HepG2 (cell line): ENCODE measurements around the gene C1QTNF12. TPM values are rescaled to one million over a fixed set of nuclear protein-coding genes. Genes with fewer than 3 reads are reported as not detected.

Experiments
- ATAC-seq: fragments of 200-7000 bp; cut with Tn5 transposase; 3 replicates; pipeline ENCODE4 v1.9.1; 2020; ENCODE audit warnings: mild to moderate bottlenecking, moderate library complexity
- BruUV-seq: library from RNA; stranded (reverse); fragments of 400-500 nt; replicated peaks from 2 replicates; lab custom pipeline; 2021; lab: Mats Ljungman, UMichigan
- CTCF ChIA-PET: fragments of 300-600 bp; formaldehyde crosslinking; extraction: SDS; loops from one replicate; lab custom pipeline; 2021; ENCODE audit warnings: low total read pairs, inconsistent platforms, low intra/inter-chr PET ratio; lab: Yijun Ruan, JAX
- POLR2A ChIA-PET: fragments of 350-600 bp; sonication (Branson Sonifier 250); formaldehyde crosslinking; loops from one replicate; lab custom pipeline; 2020; ENCODE audit warnings: antibody characterized with exemption, inconsistent platforms; lab: Yijun Ruan, JAX
- DNase-seq: peaks from one replicate; pipeline ENCODE4 v3.0.0-alpha.2; 2015; ENCODE audit warnings: low spot score
- FAIRE-seq: peaks from 3 replicates; lab custom pipeline; 2011; peaks lifted over from hg19 to GRCh38; lab: Jason Lieb, UNC
- H2AFZ ChIP-seq: one replicate; pipeline ENCODE4 v1.6.1; 2011; ENCODE audit warnings: low read length, inconsistent platforms
- H3K27ac ChIP-seq: fragments of 300-600 bp; 3 replicates; pipeline ENCODE4 v1.8.0; 2011; ENCODE audit warnings: mixed run types, mild to moderate bottlenecking, mixed read lengths, low read length, inconsistent platforms; ENCODE audit not compliant: insufficient read depth; ENCODE audit errors: extremely low read length
- H3K27me3 ChIP-seq, 2 experiments: fragments of 200-600 bp in 1 of 2; 2 replicates in 1 of 2; 3 replicates in 1 of 2; pipeline versions ENCODE4 v1.6.0 to v1.8.0; 2011; ENCODE audit warnings: low read length in 2 of 2, mild to moderate bottlenecking in 2 of 2, moderate library complexity in 2 of 2, inconsistent platforms in 1 of 2; ENCODE audit not compliant: insufficient read depth in 2 of 2, control insufficient read depth in 1 of 2
- H3K36me3 ChIP-seq, 2 experiments: fragments of 200-600 bp in 1 of 2; replicated peaks in 1 of 2; 2 replicates in 1 of 2; 3 replicates in 1 of 2; pipeline versions ENCODE4 v1.5.1 to v1.8.0; 2011; ENCODE audit warnings: low read length in 2 of 2, inconsistent platforms in 1 of 2; ENCODE audit not compliant: insufficient read depth in 2 of 2, control insufficient read depth in 1 of 2
- H3K4me1 ChIP-seq: 2 replicates; pipeline ENCODE4 v1.5.1; 2012; ENCODE audit warnings: low read length, inconsistent platforms; ENCODE audit not compliant: insufficient read depth
- H3K4me2 ChIP-seq: 2 replicates; pipeline ENCODE4 v1.6.0; 2011; ENCODE audit warnings: low read depth, low read length, inconsistent platforms
- H3K4me3 ChIP-seq, 3 experiments: fragments of 200-600 bp in 1 of 3; sonication (generic), shearing (Covaris generic) in 1 of 3; replicated peaks in 1 of 3; 2 replicates each; pipeline ENCODE4 v1.5.1; 2011 to 2016; ENCODE audit warnings: low read length in 3 of 3, inconsistent platforms in 2 of 3, low read depth in 2 of 3, mild to moderate bottlenecking in 2 of 3, control low read depth in 1 of 3, mixed read lengths in 1 of 3; ENCODE audit not compliant: insufficient read depth in 1 of 3
- H3K79me2 ChIP-seq: one replicate; pipeline ENCODE4 v1.6.1; 2011; ENCODE audit warnings: low read length, inconsistent platforms; ENCODE audit not compliant: insufficient read depth
- H3K9ac ChIP-seq: 2 replicates; pipeline ENCODE4 v1.6.0; 2011; ENCODE audit warnings: mild to moderate bottlenecking, low read depth, low read length, inconsistent platforms; ENCODE audit not compliant: insufficient read depth
- H3K9me3 ChIP-seq: 2 replicates; pipeline ENCODE4 v1.5.1; 2012; ENCODE audit warnings: mild to moderate bottlenecking, low read length
- H4K20me1 ChIP-seq: 2 replicates; pipeline ENCODE4 v1.6.0; 2011; ENCODE audit warnings: inconsistent platforms, mild to moderate bottlenecking, low read length, moderate library complexity; ENCODE audit not compliant: insufficient read depth
- RBM39 ChIP-seq: fragments of 200-400 bp; formaldehyde crosslinking; IDR thresholded peaks from one replicate; pipeline ENCODE4 v1.6.1; 2018; ENCODE audit warnings: antibody characterized with exemption, mild to moderate bottlenecking, low read depth, low read length; ENCODE audit not compliant: poor library complexity, severe bottlenecking
- TFDP2 ChIP-seq: sonication (generic); formaldehyde crosslinking; IDR thresholded peaks from 2 replicates; pipeline ENCODE4 v1.4.0; 2020; ENCODE audit warnings: missing genetic modification reagents
- ZBTB38 ChIP-seq: sonication (generic); formaldehyde crosslinking; IDR thresholded peaks from 2 replicates; pipeline ENCODE4 v1.5.1; 2020; ENCODE audit warnings: mild to moderate bottlenecking, missing genetic modification reagents
- ZBTB39 ChIP-seq: sonication (generic); formaldehyde crosslinking; IDR thresholded peaks from 2 replicates; pipeline ENCODE4 v1.5.0; 2020; ENCODE audit warnings: missing genetic modification reagents
- ZBTB4 ChIP-seq: sonication (generic); formaldehyde crosslinking; IDR thresholded peaks from 2 replicates; pipeline ENCODE4 v1.4.0; 2020; ENCODE audit warnings: missing genetic modification reagents, mild to moderate bottlenecking, borderline replicate concordance
- ZNF512B ChIP-seq: sonication (generic); formaldehyde crosslinking; IDR thresholded peaks from 2 replicates; pipeline ENCODE4 v1.5.1; 2020; ENCODE audit warnings: missing genetic modification reagents, mild to moderate bottlenecking, borderline replicate concordance
- WGBS: methylation state at CpG from one replicate; pipeline ENCODE4 v1.1.6; 2017; ENCODE audit warnings: low lambda C conversion rate; 5-methylcytosine and 5-hydroxymethylcytosine counted together
- in situ Hi-C: cut with HindIII; loops from 2 replicates; pipeline ENCODE4 v1.10.0; 2017; ENCODE audit warnings: low pct_unique_long_range_greater_than_20kb; ENCODE audit not compliant: extremely low pct_ligation_motif_present
- intact Hi-C: fragments of 100-400 bp; cut with micrococcal nuclease; formaldehyde crosslinking; loops from one replicate; pipeline ENCODE4 v1.10.0; 2022; ENCODE audit not compliant: unreplicated experiment
- polyA plus RNA-seq, 8 experiments: library from polyadenylated mRNA; depleted of rRNA in 3 of 8; stranded (reverse) in 7 of 8; unstranded in 1 of 8; fragments of >200 nt; fragmentation: Illumina TruSeq in 4 of 8; extraction: Trizol in 4 of 8; gene quantifications; 2 replicates each; pipeline versions ENCODE4 v1.2.1 to v1.2.3, GENCODE V29; 2011 to 2016; ENCODE audit warnings: low read depth in 4 of 8, missing spikeins in 1 of 8, mixed read lengths in 1 of 8; ENCODE audit not compliant: insufficient read depth in 1 of 8
- total RNA-seq, 5 experiments: library from RNA; depleted of rRNA; stranded (reverse); fragments of >200 nt; fragmentation: Illumina TruSeq; extraction: Trizol; gene quantifications; 2 replicates each; pipeline ENCODE4 v1.2.3, GENCODE V29; 2016; ENCODE audit warnings: low read depth in 1 of 5

Gene C1QTNF12
- total and polyA plus RNA-seq, 2 of the 13 experiments (the other 11 are each of a cell fraction or from before 2014, with no cell fraction given), result 0.18 to 0.64 TPM

- TF ChIP-seq ZBTB39, result peak; percentile 63; the same call in 1 of the 2 replicates
- TF ChIP-seq ZBTB38, result peak; percentile 41; the same call in 1 of the 2 replicates
- peak; percentile 2 for TF ChIP-seq RBM39
- TF ChIP-seq ZNF512B, result no peak
- TF ChIP-seq TFDP2, result no peak
- 0 out of 2 replicates have a peak, but pooled peaks have one; percentile 30 for TF ChIP-seq ZBTB4
- intact Hi-C loops, result no loop called here
- CTCF ChIA-PET, result no interaction called here
Measured at GRCh38 chr1:1274931-1275431, 28.5 kb upstream of the C1QTNF12 start.

More at GRCh38 chr1:1274931-1275431, 28.5 kb upstream of the C1QTNF12 start:
- H3K4me1 ChIP-seq, result peaks cover 59% of the 10 kb centered on the region
- FAIRE-seq (no peak), DNase-seq (no peak), ATAC-seq (no peak; the same call in 2 of the 3 replicates)
- H3K9ac ChIP-seq, result peak overlapping the region; percentile 81; the same call in 1 of the 2 replicates
- POLR2A ChIA-PET, result interaction anchor here (0.6 to 2.2 kb wide), 3 partner anchors 30 to 296 kb away, joined by 5 to 11 read pairs (median 11); no protein-coding TSS in a partner anchor
- peak overlapping the region; percentile 64 for H3K27ac ChIP-seq
- H3K27me3 ChIP-seq, result no peaks in the 10 kb centered on the region; a peak in 1 of 5 replicates
- peaks cover 21% of the 10 kb centered on the region; the same call in 1 of the 2 replicates for H4K20me1 ChIP-seq
- peaks cover 33% of the 10 kb centered on the region for H3K79me2 ChIP-seq
- peak overlapping the region; percentile 59 to 79 (median 70); a peak in 3 of 6 replicates for H3K4me3 ChIP-seq
- BruUV-seq, result no TSS peak
- H3K36me3 ChIP-seq, result peaks cover 4 to 5% of the 10 kb centered on the region in 2 experiments; a peak in 1 of 5 replicates
- H3K9me3 ChIP-seq, result no peaks in the 10 kb centered on the region
- in situ Hi-C loops, result no loop called here
- WGBS, result 73% methylated on average over 8 of the region's 15 CpGs
- H2AFZ ChIP-seq, result no peak overlapping the region
- peak overlapping the region; percentile 79 for H3K4me2 ChIP-seq
